Measurements from ENCODE around the gene SLC22A16. TPM values are rescaled to one million over a fixed set of nuclear protein-coding genes. Genes with fewer than 3 reads are reported as not detected.

The SLC22A16 gene
- total RNA-seq, 1 experiment from 2014 or later: not detected

GRCh38 chr6:110425816-110426215, 50.6 kb downstream of the SLC22A16 start:
- Histone ChIP-seq H2AFZ (no peak overlapping the region; the same call in 1 of the 2 replicates), H3K4me3 (no peak overlapping the region), H3K36me3 (ENCODE audit: low read depth) (no peaks in the 10 kb centered on the region), H3K79me2 (ENCODE audit: low read depth) (no peaks in the 10 kb centered on the region), H3K9me3 (ENCODE audit: insufficient read depth, low read depth) (no peaks in the 10 kb centered on the region), H3K9me2 (ENCODE audit: insufficient read depth) (no peaks in the 10 kb centered on the region; the same call in 1 of the 2 replicates), H3K27me3 (ENCODE audit: insufficient read depth, low read depth) (peaks cover 53% of the 10 kb centered on the region), H3K4me2 (no peak overlapping the region), H3K4me1 (replicated peaks; ENCODE audit: insufficient read depth) (no peaks in the 10 kb centered on the region), H3K27ac (no peak overlapping the region), H3F3A (ENCODE audit: insufficient read depth, low read depth) (no peaks in the 10 kb centered on the region), H4K20me1 (ENCODE audit: insufficient read depth) (no peaks in the 10 kb centered on the region)
- no TSS peak for BruUV-seq (replicated peaks)
- DNase-seq: no peak
- ChIA-PET POLR2A (ENCODE audit: unreplicated experiment) (no interaction called here), CTCF (interaction anchor here (0.6 kb wide), 1 partner anchor 372 kb away, joined by 6 read pairs; no protein-coding TSS in a partner anchor)
- intact Hi-C loops (cut with micrococcal nuclease; ENCODE audit: unreplicated experiment): no loop called here
- TF ChIP-seq CTCF (conservative IDR thresholded peaks at IDR 0.05) (no peak), EZH2 (IDR thresholded peaks at IDR 0.05; ENCODE audit: low read depth) (no peak)

GRCh38 chr6:110422444-110422822, 54.0 kb downstream of the SLC22A16 start:
- POLR2A ChIA-PET (ENCODE audit: unreplicated experiment): no interaction called here
- no TSS peak for BruUV-seq (replicated peaks)
- intact Hi-C loops (cut with micrococcal nuclease; ENCODE audit: unreplicated experiment): no loop called here
- CTCF ChIA-PET: no interaction called here
- Histone ChIP-seq H3K27ac (no peak overlapping the region), H3K27me3 (ENCODE audit: insufficient read depth, low read depth) (peaks cover 40% of the 10 kb centered on the region), H3F3A (ENCODE audit: insufficient read depth, low read depth) (no peaks in the 10 kb centered on the region), H3K36me3 (ENCODE audit: low read depth) (no peaks in the 10 kb centered on the region), H3K9me2 (ENCODE audit: insufficient read depth) (no peaks in the 10 kb centered on the region; the same call in 1 of the 2 replicates), H2AFZ (no peak overlapping the region), H3K79me2 (ENCODE audit: low read depth) (no peaks in the 10 kb centered on the region), H3K4me2 (no peak overlapping the region), H3K4me3 (no peak overlapping the region), H3K4me1 (replicated peaks; ENCODE audit: insufficient read depth) (no peaks in the 10 kb centered on the region), H3K9me3 (ENCODE audit: insufficient read depth, low read depth) (no peaks in the 10 kb centered on the region), H4K20me1 (ENCODE audit: insufficient read depth) (no peaks in the 10 kb centered on the region)
- DNase-seq: no peak
- TF ChIP-seq EZH2 (IDR thresholded peaks at IDR 0.05; ENCODE audit: low read depth): no peak
- no peak for TF ChIP-seq CTCF (conservative IDR thresholded peaks at IDR 0.05)

GRCh38 chr6:110421749-110422443, 54.5 kb downstream of the SLC22A16 start:
- no peak for TF ChIP-seq CTCF (conservative IDR thresholded peaks at IDR 0.05)
- TF ChIP-seq EZH2 (IDR thresholded peaks at IDR 0.05; ENCODE audit: low read depth): no peak
- Histone ChIP-seq H3K9me2 (ENCODE audit: insufficient read depth) (no peaks in the 10 kb centered on the region; the same call in 1 of the 2 replicates), H3F3A (ENCODE audit: insufficient read depth, low read depth) (no peaks in the 10 kb centered on the region), H3K27ac (no peak overlapping the region), H3K4me1 (replicated peaks; ENCODE audit: insufficient read depth) (no peaks in the 10 kb centered on the region), H3K27me3 (ENCODE audit: insufficient read depth, low read depth) (peaks cover 40% of the 10 kb centered on the region), H3K9me3 (ENCODE audit: insufficient read depth, low read depth) (no peaks in the 10 kb centered on the region), H3K79me2 (ENCODE audit: low read depth) (no peaks in the 10 kb centered on the region), H2AFZ (no peak overlapping the region), H3K36me3 (ENCODE audit: low read depth) (no peaks in the 10 kb centered on the region), H3K4me3 (no peak overlapping the region), H4K20me1 (ENCODE audit: insufficient read depth) (no peaks in the 10 kb centered on the region), H3K4me2 (no peak overlapping the region)
- intact Hi-C loops (cut with micrococcal nuclease; ENCODE audit: unreplicated experiment): no loop called here
- CTCF ChIA-PET: no interaction called here
- POLR2A ChIA-PET (ENCODE audit: unreplicated experiment): no interaction called here
- no TSS peak for BruUV-seq (replicated peaks)
- no peak for DNase-seq

All from PC-9 (cell line).